LNCAP (cell line): Measurements from ENCODE around the gene SERPING1.

Experiments
- CTCF ChIP-seq: fragments of 450-650 bp; IDR thresholded peaks from 2 replicates; pipeline ENCODE4 v1.5.1; 2017; ENCODE audit warnings: mild to moderate bottlenecking

SERPING1 gene

GRCh38 chr11:57639321-57640067 lies 42.0 kb downstream of the SERPING1 start:
- TF ChIP-seq CTCF = no peak

- TF ChIP-seq CTCF = no peak
Measured at GRCh38 chr11:57640068-57640800, 42.7 kb downstream of the SERPING1 start.

- peak; percentile 53 for TF ChIP-seq CTCF
Measured at GRCh38 chr11:57641011-57641807, 43.7 kb downstream of the SERPING1 start.

GRCh38 chr11:57643802-57644201 lies 46.3 kb downstream of the SERPING1 start:
- no peak for TF ChIP-seq CTCF

- peak; percentile 94 for TF ChIP-seq CTCF
Measured at GRCh38 chr11:57644748-57645688, 47.5 kb downstream of the SERPING1 start.

GRCh38 chr11:57645689-57646085 lies 48.2 kb downstream of the SERPING1 start:
- no peak for TF ChIP-seq CTCF
